Lower lobe of right lung (tissue), 2 donors: ENCODE data around the gene MBNL2. TPM values are rescaled to one million over a fixed set of nuclear protein-coding genes. Genes with fewer than 3 reads are reported as not detected.

ENCODE experiments used
- ATAC-seq, 2 donors: fragments of 200-7000 bp; cut with Tn5 transposase; one replicate each; pipeline ENCODE4 v1.9.1; 2020 to 2022; ENCODE audit warnings: mild to moderate bottlenecking in 2 of 2, moderate library complexity in 2 of 2
- DNase-seq: peaks from one replicate; pipeline ENCODE4 v3.0.0-alpha.2; 2020
- H3K27ac ChIP-seq: fragments of 200-600 bp; one replicate; pipeline ENCODE4 v1.8.0; 2022
- H3K27me3 ChIP-seq: fragments of 200-600 bp; one replicate; pipeline ENCODE4 v1.8.0; 2022; ENCODE audit warnings: low read depth
- H3K36me3 ChIP-seq: fragments of 200-600 bp; one replicate; pipeline ENCODE4 v1.8.0; 2022; ENCODE audit warnings: mild to moderate bottlenecking
- H3K4me1 ChIP-seq: fragments of 200-600 bp; one replicate; pipeline ENCODE4 v1.8.0; 2022
- H3K4me3 ChIP-seq: fragments of 200-600 bp; one replicate; pipeline ENCODE4 v1.8.0; 2022; ENCODE audit warnings: mild to moderate bottlenecking
- H3K9me3 ChIP-seq: fragments of 200-600 bp; one replicate; pipeline ENCODE4 v1.8.0; 2022
- CTCF ChIP-seq: fragments of 200-600 bp; IDR thresholded peaks from one replicate; pipeline ENCODE4 v1.8.0; 2022; ENCODE audit warnings: antibody characterized with exemption, mild to moderate bottlenecking
- intact Hi-C: fragments of 100-400 bp; cut with DNase I; formaldehyde crosslinking; loops from one replicate; pipeline ENCODE4 v1.11.0; 2022
- total RNA-seq: library from RNA; stranded (reverse); fragmentation: NEBNext Ultra II Directional; extraction: Animal tissue kit (Norgen Biotek cat#: 25700); gene quantifications from one replicate; pipeline ENCODE4 v1.2.1, GENCODE V29; 2021
- donor health status: DM: no; HTN: yes; CAD: no; lungs with severe emphysema.

The MBNL2 gene
- total RNA-seq, 1 donor from 2014 or later, result 58.2 TPM

- H3K36me3 ChIP-seq, result peaks cover 6% of the 10 kb centered on the region
- no peak overlapping the region for H3K4me3 ChIP-seq
- no peak for DNase-seq
- H3K4me1 ChIP-seq, result peaks cover 64% of the 10 kb centered on the region
- no peak overlapping the region for H3K27ac ChIP-seq
- TF ChIP-seq CTCF, result no peak
- ATAC-seq, result no peak
- H3K9me3 ChIP-seq, result no peaks in the 10 kb centered on the region
- intact Hi-C loops, result no loop called here
- no peaks in the 10 kb centered on the region for H3K27me3 ChIP-seq
Measured at GRCh38 chr13:97263160-97263559, 41.0 kb downstream of the MBNL2 start.

DNA sequence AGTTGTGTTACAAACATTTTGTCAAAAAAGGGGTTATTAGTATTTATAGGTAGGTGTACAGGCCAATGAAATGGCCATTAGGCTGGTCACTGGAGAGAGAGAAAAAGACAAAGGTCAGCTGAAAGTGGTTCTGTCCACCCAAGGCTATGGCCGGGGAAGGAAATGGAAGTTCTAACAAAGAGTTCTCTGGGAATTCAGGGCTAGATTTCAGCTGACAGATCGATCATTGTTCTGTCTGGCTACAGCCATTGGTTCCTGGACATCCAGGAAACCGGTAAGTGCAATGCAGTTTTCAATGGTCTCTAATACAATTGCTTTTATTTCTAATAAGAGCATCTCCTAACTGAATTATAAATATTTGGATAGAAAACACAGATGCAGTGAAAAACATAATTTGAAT, 42.5 kb downstream of the MBNL2 start:
- no peak for DNase-seq
- ATAC-seq, result no peak
- Histone ChIP-seq H3K36me3 (peaks cover 9% of the 10 kb centered on the region), H3K27me3 (no peaks in the 10 kb centered on the region), H3K27ac (no peak overlapping the region), H3K9me3 (no peaks in the 10 kb centered on the region), H3K4me3 (no peak overlapping the region), H3K4me1 (peaks cover 63% of the 10 kb centered on the region)
- intact Hi-C loops, result no loop called here
- no peak for TF ChIP-seq CTCF

DNA sequence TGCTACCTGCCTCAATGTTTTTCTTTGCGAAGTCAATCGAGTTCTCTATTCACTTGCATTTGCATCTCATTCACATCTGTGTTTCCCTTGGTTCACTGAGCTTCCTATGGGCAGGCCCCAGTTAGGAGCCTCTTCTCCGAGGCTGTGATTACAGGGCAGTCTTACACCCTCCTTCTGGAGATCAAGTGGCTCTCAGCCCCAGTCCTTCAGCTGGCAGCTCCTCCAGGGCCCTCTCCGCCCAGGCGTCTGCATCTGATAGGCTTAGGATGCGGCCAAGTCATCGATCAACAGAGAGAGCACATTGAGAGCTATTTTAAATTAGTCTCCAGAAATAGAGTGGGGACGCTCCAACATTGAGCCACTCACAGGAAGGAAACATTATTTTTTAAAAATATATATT, 44.2 kb downstream of the MBNL2 start:
- Histone ChIP-seq H3K4me1 (peaks cover 51% of the 10 kb centered on the region), H3K27ac (no peak overlapping the region), H3K4me3 (no peak overlapping the region), H3K36me3 (peaks cover 9% of the 10 kb centered on the region), H3K27me3 (no peaks in the 10 kb centered on the region), H3K9me3 (no peaks in the 10 kb centered on the region)
- ATAC-seq, result peak; percentile 92 to 94
- intact Hi-C loops, result no loop called here
- TF ChIP-seq CTCF, result no peak
- peak; percentile 70 for DNase-seq

GRCh38 chr13:97266772-97267417, 44.8 kb downstream of the MBNL2 start:
- DNase-seq, result no peak
- Histone ChIP-seq H3K27me3 (no peaks in the 10 kb centered on the region), H3K4me1 (peaks cover 45% of the 10 kb centered on the region)

GRCh38 chr13:97267418-97268059, 45.4 kb downstream of the MBNL2 start:
- Histone ChIP-seq H3K36me3 (peaks cover 9% of the 10 kb centered on the region), H3K27ac (peak overlapping the region; percentile 26), H3K4me3 (no peak overlapping the region), H3K27me3 (no peaks in the 10 kb centered on the region), H3K9me3 (no peaks in the 10 kb centered on the region), H3K4me1 (peaks cover 41% of the 10 kb centered on the region)
- intact Hi-C loops, result no loop called here
- no peak for TF ChIP-seq CTCF
- DNase-seq (no peak), ATAC-seq (no peak)

More at GRCh38 chr13:97266772-97267417, 44.8 kb downstream of the MBNL2 start:
- intact Hi-C loops, result no loop called here
- Histone ChIP-seq H3K27ac (no peak overlapping the region), H3K36me3 (peaks cover 9% of the 10 kb centered on the region), H3K4me3 (no peak overlapping the region), H3K9me3 (no peaks in the 10 kb centered on the region)
- no peak for TF ChIP-seq CTCF
- no peak for ATAC-seq
